22Rv1 (cell line): ENCODE measurements around the gene CDHR4.
"Not testable (repeated sequence)": the region's sequence is repeated elsewhere in the genome, so short reads cannot be mapped to it uniquely, and the experiment has no call there.

Experiments
- H3K27ac ChIP-seq: fragments of 450-650 bp; 2 replicates; pipeline ENCODE4 v1.5.1; 2017
- CTCF ChIP-seq: fragments of 450-650 bp; IDR thresholded peaks from 2 replicates; pipeline ENCODE4 v1.5.1; 2017; ENCODE audit warnings: mild to moderate bottlenecking
- ZFX ChIP-seq: fragments of 450-650 bp; IDR thresholded peaks from 2 replicates; pipeline ENCODE4 v1.6.1; 2017; ENCODE audit warnings: antibody characterized with exemption, borderline replicate concordance

Gene CDHR4

DNA sequence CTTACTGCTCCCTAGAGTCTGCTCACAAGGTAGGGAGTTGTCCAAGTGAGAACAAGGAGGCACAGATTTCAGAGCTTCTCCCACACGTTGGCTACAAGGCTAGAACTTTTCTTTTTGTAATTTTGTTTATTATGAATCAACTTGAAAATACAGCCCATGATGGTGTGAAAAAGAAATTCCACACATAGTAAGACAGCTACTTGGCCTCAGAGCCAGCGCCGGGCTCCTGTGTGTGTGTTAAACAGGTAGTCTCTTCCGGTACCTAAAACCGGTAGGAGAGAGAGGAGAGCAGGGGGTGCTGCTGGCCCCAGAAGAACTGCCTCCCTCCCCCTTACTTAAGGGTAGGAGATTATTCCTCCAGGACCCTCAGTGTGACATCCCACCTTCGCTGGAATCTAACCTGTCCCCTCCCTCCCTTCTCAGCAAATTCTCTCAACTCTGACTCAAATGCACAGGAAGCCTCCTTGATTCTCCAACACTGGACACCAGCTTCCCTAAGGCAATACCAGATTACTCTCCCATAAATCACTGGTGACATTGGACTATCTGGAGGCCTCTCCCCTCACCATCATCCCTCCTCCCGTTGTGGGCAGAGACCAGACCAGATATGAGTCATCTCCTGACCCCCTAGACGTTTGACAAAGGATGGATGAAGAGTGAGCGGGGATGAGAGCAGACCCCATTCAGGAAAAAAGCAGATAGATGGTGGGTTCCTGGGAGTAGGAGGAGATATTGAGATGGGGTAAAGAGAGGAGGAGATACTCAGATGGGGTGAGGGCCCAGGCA is 8.9 kb downstream of the CDHR4 start:
- no peak overlapping the region for H3K27ac ChIP-seq
- TF ChIP-seq ZFX (no peak), CTCF (no peak)

DNA sequence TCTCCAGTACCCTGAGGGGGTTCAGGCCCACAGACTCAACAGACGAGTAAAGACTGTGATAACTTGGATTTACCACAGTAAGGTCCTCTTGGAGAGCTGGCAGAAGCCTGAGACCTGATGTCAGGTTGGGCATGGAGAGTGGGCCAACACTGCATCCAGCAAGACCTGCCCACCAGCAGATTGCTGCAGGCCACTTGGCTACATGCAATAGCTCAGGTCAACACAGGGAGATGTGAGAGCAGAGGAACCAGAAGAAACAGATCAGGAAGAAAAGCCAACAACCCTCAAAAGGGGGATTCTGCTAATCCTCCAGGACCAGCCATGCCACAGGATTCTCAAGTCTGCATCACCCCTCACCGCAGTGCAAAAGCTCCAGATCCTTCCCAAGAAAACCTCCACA is 11.6 kb downstream of the CDHR4 start:
- TF ChIP-seq CTCF (no peak), ZFX (no peak)
- H3K27ac ChIP-seq = no peak overlapping the region

DNA sequence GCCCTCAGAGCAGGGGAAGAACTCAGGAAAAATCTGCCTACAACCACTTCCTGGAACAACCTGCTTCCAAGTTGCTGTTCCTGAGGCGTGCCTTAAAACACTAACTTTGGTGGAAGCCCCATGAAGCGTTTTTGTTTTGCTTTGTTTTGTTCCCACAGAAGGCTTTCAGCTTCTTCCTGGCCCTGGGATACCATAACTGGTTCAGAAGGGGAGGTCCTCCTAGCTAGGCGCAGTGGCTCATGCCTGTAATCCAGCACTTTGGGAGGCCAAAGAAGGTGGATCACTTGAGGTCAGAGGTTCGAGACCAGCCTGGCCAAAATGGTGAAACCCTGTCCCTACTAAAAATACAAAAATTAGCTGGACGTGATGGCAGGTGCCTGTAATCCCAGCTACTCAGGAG is 12.1 kb downstream of the CDHR4 start:
- TF ChIP-seq ZFX (no peak), CTCF (no peak)
- peak overlapping the region; percentile 71 for H3K27ac ChIP-seq

DNA sequence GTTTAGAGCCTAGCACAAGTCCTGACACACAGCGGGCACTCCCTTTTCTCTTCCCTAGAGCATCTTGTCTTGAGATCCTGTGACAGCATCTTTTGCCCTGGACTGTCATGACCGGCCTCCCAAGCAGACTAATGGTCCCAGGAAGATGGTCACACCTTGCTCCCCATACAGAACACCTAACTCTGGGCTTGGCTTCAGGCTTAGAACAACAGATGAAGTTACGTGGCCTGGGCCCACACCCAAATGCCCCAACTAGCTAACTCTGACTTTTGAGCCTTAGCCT is 12.6 kb downstream of the CDHR4 start:
- TF ChIP-seq ZFX (no peak), CTCF (no peak)
- H3K27ac ChIP-seq = peak overlapping the region; percentile 71

DNA sequence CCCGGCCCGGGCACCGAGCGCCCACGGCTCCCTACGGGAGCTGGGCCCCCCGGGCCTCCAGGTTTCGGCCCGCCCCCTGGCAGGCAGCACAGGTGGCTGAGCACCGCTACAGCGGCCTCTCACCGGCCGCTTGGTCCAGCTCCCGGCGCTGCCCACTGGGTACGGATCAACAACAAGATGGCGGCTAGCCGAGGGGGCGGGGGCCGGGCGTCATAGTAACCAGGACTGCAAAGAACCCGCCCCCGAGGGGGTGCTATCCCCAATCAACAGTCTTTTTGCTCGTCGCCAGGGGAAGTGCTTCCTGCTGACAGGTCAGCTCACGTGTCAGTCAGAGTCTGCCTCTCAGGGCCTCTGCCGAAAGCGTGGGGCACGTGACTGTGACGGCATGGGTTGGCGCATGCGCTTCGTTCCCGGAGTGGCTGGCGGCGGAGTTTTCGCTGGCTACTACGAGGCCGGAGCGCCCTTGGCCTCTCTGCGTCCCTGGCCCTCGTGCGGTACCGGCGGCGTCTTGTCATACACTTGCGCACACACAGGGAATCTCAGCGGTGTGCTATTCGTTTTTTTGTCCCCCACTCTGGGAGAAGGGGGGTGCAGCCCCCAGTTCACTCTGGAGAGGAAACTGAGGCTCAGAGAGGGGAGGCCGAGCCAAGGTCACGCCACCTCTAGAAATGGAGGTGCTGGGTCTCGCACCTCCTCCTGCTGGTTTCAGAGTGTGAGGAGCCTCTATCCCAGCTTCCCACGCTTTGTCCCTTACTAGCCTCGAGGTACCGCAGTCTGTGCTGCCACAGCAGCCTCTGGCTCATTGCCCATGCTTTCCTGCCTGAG is 13.1 kb downstream of the CDHR4 start, which contains the start of gene IP6K1:
Gene IP6K1, minus strand, starts transcription at position 186 of the 825 bp plus-strand sequence. CDS start 38,502 bp downstream, outside the sequence.
- H3K27ac ChIP-seq = peak within 1 kb of the TSS; percentile 71
- TF ChIP-seq CTCF = no peak
- TF ChIP-seq ZFX = no peak

GRCh38 chr3:49785565-49786356 is 13.9 kb downstream of the CDHR4 start:
- TF ChIP-seq CTCF = no peak
- no peak for TF ChIP-seq ZFX
- H3K27ac ChIP-seq = peak overlapping the region; percentile 71

GRCh38 chr3:49782277-49782676 is 17.4 kb downstream of the CDHR4 start:
- H3K27ac ChIP-seq = not testable (repeated sequence)
